OCI-LY1 (cell line): ENCODE measurements around the gene NMB.
"Not testable (repeated sequence)": the region's sequence is repeated elsewhere in the genome, so short reads cannot be mapped to it uniquely, and the experiment has no call there.

Experiments
- H2AFZ ChIP-seq: fragments of 200-600 bp; sonication (generic), shearing (Covaris generic); 2 replicates; pipeline ENCODE4 v1.6.0; 2014; ENCODE audit warnings: antibody characterized with exemption, mild to moderate bottlenecking, low read length
- H3F3A ChIP-seq: fragments of 200-600 bp; sonication (generic), shearing (Covaris generic); 2 replicates; pipeline ENCODE4 v1.6.0; 2014; ENCODE audit warnings: mild to moderate bottlenecking, antibody characterized with exemption, low read length, moderate library complexity; ENCODE audit not compliant: insufficient read depth
- H3K27ac ChIP-seq: fragments of 200-600 bp; sonication (generic); 2 replicates; pipeline ENCODE4 v1.5.1; 2014; ENCODE audit warnings: low read length, mixed run types, mild to moderate bottlenecking, low read depth; ENCODE audit not compliant: poor library complexity, severe bottlenecking
- H3K27me3 ChIP-seq: fragments of 200-600 bp; sonication (generic); 2 replicates; pipeline ENCODE4 v1.6.0; 2014; ENCODE audit warnings: antibody characterized with exemption, mild to moderate bottlenecking, low read length, moderate library complexity; ENCODE audit not compliant: insufficient read depth
- H3K36me3 ChIP-seq: fragments of 200-600 bp; sonication (generic); 2 replicates; pipeline ENCODE4 v1.6.1; 2014; ENCODE audit warnings: mild to moderate bottlenecking, antibody characterized with exemption, low read length, moderate library complexity, mixed read lengths; ENCODE audit not compliant: insufficient read depth
- H3K4me1 ChIP-seq: fragments of 200-600 bp; sonication (generic); 2 replicates; pipeline ENCODE4 v1.5.1; 2014; ENCODE audit warnings: mild to moderate bottlenecking, low read length, moderate library complexity; ENCODE audit not compliant: insufficient read depth, severe bottlenecking
- H3K4me2 ChIP-seq: fragments of 200-600 bp; sonication (generic), shearing (Covaris generic); 2 replicates; pipeline ENCODE4 v1.6.1; 2014; ENCODE audit warnings: low read length
- H3K4me3 ChIP-seq: fragments of 200-600 bp; sonication (generic); 2 replicates; pipeline ENCODE4 v1.5.1; 2014; ENCODE audit warnings: low read length, low read depth, mild to moderate bottlenecking, mixed read lengths; ENCODE audit not compliant: poor library complexity, severe bottlenecking
- H3K79me2 ChIP-seq: fragments of 200-600 bp; shearing (Covaris generic); 2 replicates; pipeline ENCODE4 v1.6.1; 2016; ENCODE audit warnings: mixed run types, low read length, mixed read lengths; ENCODE audit not compliant: insufficient read depth
- H3K9ac ChIP-seq: fragments of 200-600 bp; sonication (generic), shearing (Covaris generic); 2 replicates; pipeline ENCODE4 v1.6.1; 2014; ENCODE audit warnings: mild to moderate bottlenecking, low read length, mixed read lengths
- H3K9me2 ChIP-seq: fragments of 200-600 bp; sonication (generic), shearing (Covaris generic); 2 replicates; pipeline ENCODE4 v1.6.1; 2014; ENCODE audit warnings: low read depth, mild to moderate bottlenecking, low read length, mixed read lengths
- H3K9me3 ChIP-seq: fragments of 200-600 bp; shearing (Covaris generic); 2 replicates; pipeline ENCODE4 v1.6.1; 2014; ENCODE audit warnings: low read length, mixed read lengths
- H4K20me1 ChIP-seq: fragments of 200-600 bp; sonication (generic), shearing (Covaris generic); 2 replicates; pipeline ENCODE4 v1.6.0; 2016; ENCODE audit warnings: mild to moderate bottlenecking, low read length; ENCODE audit not compliant: insufficient read depth
- CTCF ChIP-seq: fragments of 200-600 bp; sonication (generic), shearing (Covaris generic); IDR thresholded peaks from 2 replicates; pipeline ENCODE4 v1.5.1; 2017; ENCODE audit warnings: mild to moderate bottlenecking, antibody characterized with exemption, low read length, moderate library complexity, mixed read lengths
- EZH2 ChIP-seq: fragments of 200-600 bp; sonication (generic), shearing (Covaris generic); IDR thresholded peaks from 2 replicates; pipeline ENCODE4 v1.8.0; 2017; ENCODE audit warnings: borderline replicate concordance, mixed run types, mild to moderate bottlenecking, antibody characterized with exemption, low read length, moderate library complexity, mixed read lengths

NMB gene

GRCh38 chr15:84690342-84690741 lies 32.3 kb upstream of the NMB start:
- H3F3A ChIP-seq, result no peaks in the 10 kb centered on the region
- no peak overlapping the region for H3K4me2 ChIP-seq
- H3K9ac ChIP-seq, result no peak overlapping the region
- no peaks in the 10 kb centered on the region for H4K20me1 ChIP-seq
- no peaks in the 10 kb centered on the region for H3K9me2 ChIP-seq
- H3K27me3 ChIP-seq, result no peaks in the 10 kb centered on the region
- peaks cover 44% of the 10 kb centered on the region for H3K36me3 ChIP-seq
- no peak overlapping the region for H3K27ac ChIP-seq
- no peaks in the 10 kb centered on the region for H3K4me1 ChIP-seq
- no peak overlapping the region for H3K4me3 ChIP-seq
- TF ChIP-seq EZH2 (no peak), CTCF (no peak)
- no peaks in the 10 kb centered on the region for H3K9me3 ChIP-seq
- no peak overlapping the region for H2AFZ ChIP-seq
- peaks cover 22% of the 10 kb centered on the region for H3K79me2 ChIP-seq

GRCh38 chr15:84689858-84690257 lies 31.9 kb upstream of the NMB start:
- no peaks in the 10 kb centered on the region for H4K20me1 ChIP-seq
- H3F3A ChIP-seq, result no peaks in the 10 kb centered on the region
- no peak overlapping the region for H3K9ac ChIP-seq
- TF ChIP-seq EZH2 (no peak), CTCF (no peak)
- peaks cover 22% of the 10 kb centered on the region for H3K79me2 ChIP-seq
- H3K4me3 ChIP-seq, result no peak overlapping the region
- no peak overlapping the region for H3K4me2 ChIP-seq
- no peak overlapping the region for H3K27ac ChIP-seq
- peaks cover 44% of the 10 kb centered on the region for H3K36me3 ChIP-seq
- H2AFZ ChIP-seq, result no peak overlapping the region
- no peaks in the 10 kb centered on the region for H3K4me1 ChIP-seq
- no peaks in the 10 kb centered on the region for H3K9me3 ChIP-seq
- H3K9me2 ChIP-seq, result no peaks in the 10 kb centered on the region
- no peaks in the 10 kb centered on the region for H3K27me3 ChIP-seq

- not testable (repeated sequence) for H3K4me2 ChIP-seq, H3K4me3 ChIP-seq, H2AFZ ChIP-seq, H3K9me2 ChIP-seq, H4K20me1 ChIP-seq, H3K79me2 ChIP-seq, H3F3A ChIP-seq, H3K4me1 ChIP-seq, H3K9ac ChIP-seq, H3K27ac ChIP-seq, H3K9me3 ChIP-seq, H3K27me3 ChIP-seq
- peaks cover 68% of the 10 kb centered on the region for H3K36me3 ChIP-seq
Observed at GRCh38 chr15:84686446-84686845, 28.4 kb upstream of the NMB start.

GRCh38 chr15:84685304-84685703 lies 27.3 kb upstream of the NMB start:
- Histone ChIP-seq H3K36me3 (peaks cover 63% of the 10 kb centered on the region), H2AFZ (no peak overlapping the region), H3K79me2 (no peaks in the 10 kb centered on the region), H3K4me1 (no peaks in the 10 kb centered on the region), H3F3A (no peaks in the 10 kb centered on the region), H3K9me3 (no peaks in the 10 kb centered on the region), H3K27me3 (no peaks in the 10 kb centered on the region), H3K4me3 (no peak overlapping the region), H3K9ac (no peak overlapping the region), H3K9me2 (no peaks in the 10 kb centered on the region), H3K27ac (no peak overlapping the region), H3K4me2 (no peak overlapping the region), H4K20me1 (no peaks in the 10 kb centered on the region)
- no peak for TF ChIP-seq CTCF
- no peak for TF ChIP-seq EZH2
